SIG-M5 (cell line): Measurements from ENCODE around the gene SLC13A2.

Experiments used
- DNase-seq: peaks from one replicate; lab custom pipeline; 2025; lab: John Stamatoyannopoulos, UW

The SLC13A2 gene

GRCh38 chr17:28470914-28471366, 2.5 kb upstream of the SLC13A2 start:
- no peak for DNase-seq

GRCh38 chr17:28471531-28472342, 1.7 kb upstream of the SLC13A2 start:
- DNase-seq, result no peak

- DNase-seq, result no peak
Measured at GRCh38 chr17:28472871-28473497, 460 bp upstream of the SLC13A2 start.

GRCh38 chr17:28474111-28474531, 677 bp downstream of the SLC13A2 start:
- no peak for DNase-seq

GRCh38 chr17:28475151-28475900, 1.9 kb downstream of the SLC13A2 start:
- no peak for DNase-seq

GRCh38 chr17:28476076-28476865, 2.8 kb downstream of the SLC13A2 start:
- no peak for DNase-seq

- DNase-seq, result no peak
Measured at GRCh38 chr17:28477928-28478327, 4.5 kb downstream of the SLC13A2 start.

- DNase-seq, result no peak
Measured at GRCh38 chr17:28478712-28479615, 5.5 kb downstream of the SLC13A2 start.

GRCh38 chr17:28480278-28480677, 6.8 kb downstream of the SLC13A2 start:
- DNase-seq, result no peak

- no peak for DNase-seq
Measured at GRCh38 chr17:28480799-28481571, 7.5 kb downstream of the SLC13A2 start.

GRCh38 chr17:28482551-28483199, 9.2 kb downstream of the SLC13A2 start:
- DNase-seq, result no peak

GRCh38 chr17:28484296-28484695, 10.9 kb downstream of the SLC13A2 start:
- DNase-seq, result no peak

- no peak for DNase-seq
Measured at GRCh38 chr17:28485049-28485448, 11.6 kb downstream of the SLC13A2 start.

GRCh38 chr17:28487881-28488532, 14.6 kb downstream of the SLC13A2 start:
- no peak for DNase-seq

GRCh38 chr17:28488533-28489276, 15.3 kb downstream of the SLC13A2 start:
- no peak for DNase-seq

GRCh38 chr17:28491286-28491685, 17.8 kb downstream of the SLC13A2 start:
- no peak for DNase-seq

- DNase-seq, result no peak
Measured at GRCh38 chr17:28491860-28492259, 18.4 kb downstream of the SLC13A2 start.
